NOMO-1 treated with dmso at 0.1 percent for 144 hours (cell line): Measurements from ENCODE around the gene ZNF620.
"Not testable (repeated sequence)": the region's sequence is repeated elsewhere in the genome, so short reads cannot be mapped to it uniquely, and the experiment has no call there.

Source experiments
- DNase-seq: peaks from one replicate; lab custom pipeline; 2025; ENCODE audit not compliant: unreplicated experiment; lab: John Stamatoyannopoulos, UW

The ZNF620 gene

GRCh38 chr3:40499952-40500351, 5.9 kb upstream of the ZNF620 start:
- DNase-seq: no peak

DNA sequence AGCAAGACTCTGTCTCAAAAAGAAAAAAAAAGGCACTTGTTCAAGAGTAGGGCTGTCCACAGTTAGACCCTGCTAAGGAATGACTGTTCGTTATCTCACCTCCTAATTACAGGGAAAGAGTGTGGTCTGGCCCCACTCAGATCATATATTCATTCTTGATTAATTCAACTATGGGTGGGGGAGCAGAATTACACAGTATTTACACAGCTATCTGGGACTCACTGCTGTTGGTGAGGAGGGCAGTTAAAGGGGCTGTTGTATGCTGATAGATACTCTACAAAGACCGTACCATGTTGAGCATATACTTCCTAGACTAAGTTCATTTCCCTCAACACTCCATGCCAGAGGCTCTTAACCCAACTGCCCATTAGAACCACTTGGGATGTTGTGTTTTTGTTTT, 3.8 kb upstream of the ZNF620 start:
- DNase-seq: no peak

- no peak for DNase-seq
Measured at GRCh38 chr3:40504636-40505430, 1.0 kb upstream of the ZNF620 start.

DNA sequence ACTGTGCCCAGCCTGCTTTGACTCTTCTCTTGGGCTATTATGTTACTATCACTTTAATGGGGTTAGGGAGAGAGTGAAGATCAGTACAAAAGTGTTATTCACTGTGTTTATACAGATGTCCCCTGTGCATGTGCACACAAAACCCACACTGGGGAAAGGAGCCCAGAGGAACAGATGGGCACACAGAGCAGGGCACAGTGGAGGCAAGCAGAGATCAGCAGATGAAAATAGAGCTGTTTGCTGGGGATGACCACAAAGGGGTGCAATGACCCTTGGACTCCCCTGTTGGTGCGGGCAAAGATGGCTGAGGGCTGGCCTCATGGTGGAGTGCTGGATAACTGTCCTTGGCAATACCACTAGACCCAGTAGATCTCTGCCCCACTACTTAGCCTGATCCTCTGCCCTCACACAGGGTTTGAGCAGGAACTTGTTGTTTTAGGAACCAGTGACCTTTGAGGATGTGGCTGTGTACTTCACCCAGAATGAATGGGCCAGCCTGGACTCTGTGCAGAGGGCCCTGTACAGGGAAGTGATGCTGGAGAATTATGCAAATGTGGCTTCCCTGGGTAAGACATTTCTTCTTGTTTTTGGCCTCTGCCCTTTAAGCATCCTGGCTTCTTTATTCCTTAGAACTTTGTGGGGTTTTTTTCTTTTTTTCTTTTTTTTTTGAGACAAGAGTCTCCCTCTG, 5.3 kb downstream of the ZNF620 start:
- no peak for DNase-seq

- DNase-seq: no peak
Measured at GRCh38 chr3:40516201-40516600, 10.4 kb downstream of the ZNF620 start.

DNA sequence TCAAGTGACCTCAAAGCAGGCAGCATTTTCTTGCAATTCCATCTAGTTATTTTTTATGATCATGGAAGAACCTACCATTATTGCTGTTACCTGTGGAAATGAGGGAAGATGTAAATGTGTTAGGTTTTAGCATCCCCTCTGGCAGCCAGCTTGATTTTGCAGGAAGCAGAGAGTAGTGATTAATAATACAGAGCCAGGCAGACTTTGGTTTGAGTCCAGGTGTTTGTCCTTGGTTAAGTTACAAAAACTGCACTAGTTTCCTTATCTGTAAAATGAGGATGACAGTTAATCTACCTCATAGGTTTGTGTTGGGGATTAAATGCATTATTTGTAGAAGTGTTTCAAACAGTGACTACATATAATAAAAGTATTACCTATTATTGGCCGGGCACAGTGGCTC, 12.2 kb downstream of the ZNF620 start:
- no peak for DNase-seq

DNA sequence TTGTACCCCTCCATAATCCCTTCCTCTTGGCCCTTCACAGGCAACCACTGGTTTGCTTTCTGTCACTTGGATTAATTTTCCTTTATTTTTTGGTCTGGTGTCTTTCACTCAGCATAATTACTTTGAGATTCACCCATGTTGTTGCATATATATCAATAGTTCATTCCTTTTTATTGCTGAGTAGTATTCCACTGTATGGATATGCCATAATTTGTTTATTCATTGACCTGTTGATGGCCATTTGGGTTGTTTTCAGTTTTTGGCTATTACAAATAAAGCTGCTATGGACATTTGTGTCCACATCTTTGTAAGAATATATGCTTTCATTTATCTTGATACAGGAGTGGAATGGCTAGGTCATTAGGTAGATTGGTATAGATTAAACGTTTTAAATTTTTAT, 13.0 kb downstream of the ZNF620 start:
- no peak for DNase-seq

GRCh38 chr3:40521254-40521653, 15.4 kb downstream of the ZNF620 start:
- DNase-seq: no peak

DNA sequence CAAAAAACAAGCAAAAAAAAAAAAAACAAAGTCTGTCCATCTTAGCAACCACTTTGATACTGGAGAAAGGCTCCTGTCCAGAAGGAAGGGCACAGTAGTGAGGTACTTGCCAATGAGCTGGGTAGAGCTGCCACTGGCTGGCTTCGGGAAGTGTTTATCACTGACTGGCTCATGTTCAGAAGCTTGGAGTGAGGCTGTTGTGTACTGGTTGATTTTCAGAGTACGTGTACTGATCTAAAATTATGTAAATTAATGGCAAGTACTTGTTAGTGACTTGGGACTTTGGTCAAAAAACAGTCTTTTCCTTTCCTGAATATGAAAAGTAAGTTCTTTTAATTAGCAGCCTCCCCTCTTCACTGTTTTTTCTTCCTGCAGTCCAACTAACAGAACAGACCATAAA, 17.9 kb downstream of the ZNF620 start:
- no peak for DNase-seq

- no peak for DNase-seq
Measured at GRCh38 chr3:40524222-40524567, 18.4 kb downstream of the ZNF620 start.

DNA sequence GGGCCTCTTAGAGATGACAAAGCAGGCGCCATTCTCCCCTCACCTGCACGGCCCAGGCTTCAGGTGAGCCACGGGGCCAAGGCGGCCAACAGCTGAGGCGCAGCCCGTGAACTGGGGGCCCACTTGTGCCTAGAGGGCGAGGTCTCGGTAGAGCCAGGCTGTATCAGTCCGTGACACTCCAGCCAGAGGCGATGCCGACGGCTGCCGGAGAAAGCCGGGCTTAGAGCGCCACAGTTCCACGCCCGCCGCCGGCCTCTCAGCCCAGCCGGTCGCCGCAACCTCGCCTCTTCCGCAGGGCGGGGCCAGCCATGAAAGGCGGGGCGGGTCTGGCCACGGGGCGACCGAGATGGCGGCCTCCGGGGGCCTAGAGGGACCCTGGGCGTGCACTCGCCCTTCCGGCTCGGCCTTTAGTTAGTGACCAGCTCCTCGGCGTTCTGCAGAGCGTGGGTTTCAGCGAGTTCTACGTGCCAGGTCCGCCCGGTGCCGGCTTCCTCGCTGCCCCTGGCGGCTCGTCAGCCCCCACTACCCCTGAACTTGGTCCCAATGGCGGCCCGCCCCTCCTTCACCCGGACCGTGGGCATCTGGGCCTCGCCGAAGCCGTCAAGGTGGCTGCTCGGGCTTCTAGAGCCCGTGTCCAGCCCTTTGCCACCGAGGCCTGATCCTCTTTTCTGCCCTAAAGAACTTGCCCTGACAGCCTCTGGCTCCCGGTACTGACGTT, 18.9 kb downstream of the ZNF620 start, which contains the start of gene ZNF621:
TSS of gene ZNF621 (plus strand) at position 393 of the 718 bp plus-strand sequence. CDS start 881 bp downstream, outside the sequence.
- DNase-seq: peak; percentile 74

- no peak for DNase-seq
Measured at GRCh38 chr3:40528426-40528825, 22.6 kb downstream of the ZNF620 start.

DNA sequence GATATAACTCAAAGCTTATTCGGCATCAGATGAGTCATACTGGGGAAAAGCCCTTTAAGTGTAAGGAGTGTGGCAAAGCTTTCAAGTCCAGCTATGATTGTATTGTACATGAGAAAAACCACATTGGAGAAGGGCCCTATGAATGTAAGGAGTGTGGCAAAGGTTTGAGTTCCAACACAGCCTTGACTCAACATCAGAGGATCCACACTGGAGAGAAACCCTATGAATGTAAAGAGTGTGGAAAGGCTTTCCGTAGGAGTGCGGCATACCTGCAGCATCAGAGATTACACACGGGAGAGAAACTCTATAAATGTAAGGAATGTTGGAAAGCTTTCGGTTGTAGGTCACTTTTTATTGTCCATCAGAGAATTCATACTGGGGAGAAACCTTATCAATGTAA, 26.4 kb downstream of the ZNF620 start:
- DNase-seq: no peak

GRCh38 chr3:40534283-40534682, 28.4 kb downstream of the ZNF620 start:
- no peak for DNase-seq

DNA sequence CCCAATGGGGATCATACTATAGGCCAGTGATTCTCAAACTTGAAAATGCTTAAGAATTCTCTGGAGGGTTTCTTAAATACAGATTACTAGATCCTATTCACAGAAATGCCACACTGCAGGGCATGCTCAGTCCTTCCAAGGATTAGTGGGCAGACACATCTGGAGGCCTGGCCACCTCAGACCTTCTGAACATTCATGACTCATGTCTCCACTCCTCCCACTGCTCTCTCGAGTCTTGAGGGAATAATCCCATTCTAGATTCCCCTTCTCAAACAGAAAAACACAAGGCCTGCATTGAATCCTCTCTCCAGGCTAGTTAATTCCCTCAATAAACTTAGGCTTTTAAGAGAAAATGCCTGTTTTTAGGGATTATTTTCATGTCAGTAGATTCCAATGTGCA, 41.0 kb downstream of the ZNF620 start:
- DNase-seq: no peak

GRCh38 chr3:40550167-40550566, 44.3 kb downstream of the ZNF620 start:
- no peak for DNase-seq

DNA sequence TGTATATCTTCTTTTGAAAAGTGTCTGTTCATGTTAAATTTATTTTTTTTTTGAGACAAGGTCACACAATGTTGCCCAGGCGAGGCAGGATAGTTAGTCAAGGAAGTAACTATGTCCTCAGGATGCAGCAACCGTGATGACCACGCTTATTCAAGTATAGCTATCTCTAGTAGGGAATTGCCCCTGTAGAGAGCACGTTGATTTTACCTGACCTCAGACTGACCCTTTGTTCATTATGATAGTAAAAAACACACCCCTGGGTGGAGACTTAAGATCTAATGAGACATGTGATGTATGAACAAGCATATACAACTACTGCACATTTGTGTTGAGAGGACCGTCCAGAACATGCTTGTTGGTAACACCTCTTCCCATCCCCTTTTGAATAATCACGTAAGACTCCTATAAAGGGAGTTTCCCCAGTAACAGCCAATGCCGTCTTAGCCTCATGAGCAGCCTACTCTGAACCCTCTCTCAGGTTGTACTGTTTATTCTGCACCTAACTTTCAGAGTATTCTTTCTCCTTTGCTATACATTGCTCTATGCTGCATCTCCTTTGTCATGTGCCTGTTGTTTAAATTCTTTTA, 51.8 kb downstream of the ZNF620 start:
- no peak for DNase-seq

GRCh38 chr3:40562482-40562881, 56.6 kb downstream of the ZNF620 start:
- DNase-seq: not testable (repeated sequence)

DNA sequence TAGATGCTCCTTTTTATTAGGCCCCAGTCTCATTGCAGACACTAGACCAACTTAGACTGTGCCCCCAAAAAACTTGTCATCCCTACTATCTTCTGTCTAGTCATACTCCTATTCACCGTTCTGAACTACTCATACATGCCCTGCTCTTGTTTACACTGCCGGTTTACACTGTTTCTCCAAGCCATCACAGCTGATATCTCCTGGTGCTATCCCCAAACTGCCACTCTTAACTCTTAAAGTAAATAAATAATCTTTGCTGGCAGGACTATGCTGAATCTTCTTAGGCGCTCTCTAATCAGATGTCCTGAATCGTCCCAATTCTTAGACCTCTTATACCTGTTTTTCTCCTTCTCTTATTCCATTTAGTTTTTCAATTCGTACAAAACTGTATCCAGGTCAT, 59.8 kb downstream of the ZNF620 start:
- not testable (repeated sequence) for DNase-seq

DNA sequence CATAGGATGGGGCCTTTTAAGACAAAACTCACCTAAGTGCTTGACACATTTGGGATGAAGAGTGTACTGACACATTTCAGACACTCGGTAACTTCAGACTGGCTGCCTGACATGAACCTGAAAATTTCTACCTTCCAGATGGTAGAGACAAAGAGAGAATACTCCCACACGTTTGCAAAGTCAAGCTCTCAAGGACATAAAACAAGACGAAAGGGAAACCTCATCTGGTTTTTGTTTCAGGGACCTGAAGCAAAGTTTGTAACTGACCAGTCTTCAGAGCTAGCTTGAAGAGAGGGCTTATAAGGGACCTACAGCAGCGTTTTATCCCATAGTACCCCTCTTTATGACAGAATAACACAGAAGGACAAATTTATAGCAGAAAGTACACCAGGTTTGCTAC, 60.9 kb downstream of the ZNF620 start:
- DNase-seq: no peak
